Central memory CD4-positive, alpha-beta T cell (primary cell): ENCODE measurements around the gene PEAK1.
"Not testable (repeated sequence)": the region's sequence is repeated elsewhere in the genome, so short reads cannot be mapped to it uniquely, and the experiment has no call there.

Experiments
- DNase-seq: peaks from one replicate; pipeline ENCODE4 v3.0.0; 2022

The PEAK1 gene

DNA sequence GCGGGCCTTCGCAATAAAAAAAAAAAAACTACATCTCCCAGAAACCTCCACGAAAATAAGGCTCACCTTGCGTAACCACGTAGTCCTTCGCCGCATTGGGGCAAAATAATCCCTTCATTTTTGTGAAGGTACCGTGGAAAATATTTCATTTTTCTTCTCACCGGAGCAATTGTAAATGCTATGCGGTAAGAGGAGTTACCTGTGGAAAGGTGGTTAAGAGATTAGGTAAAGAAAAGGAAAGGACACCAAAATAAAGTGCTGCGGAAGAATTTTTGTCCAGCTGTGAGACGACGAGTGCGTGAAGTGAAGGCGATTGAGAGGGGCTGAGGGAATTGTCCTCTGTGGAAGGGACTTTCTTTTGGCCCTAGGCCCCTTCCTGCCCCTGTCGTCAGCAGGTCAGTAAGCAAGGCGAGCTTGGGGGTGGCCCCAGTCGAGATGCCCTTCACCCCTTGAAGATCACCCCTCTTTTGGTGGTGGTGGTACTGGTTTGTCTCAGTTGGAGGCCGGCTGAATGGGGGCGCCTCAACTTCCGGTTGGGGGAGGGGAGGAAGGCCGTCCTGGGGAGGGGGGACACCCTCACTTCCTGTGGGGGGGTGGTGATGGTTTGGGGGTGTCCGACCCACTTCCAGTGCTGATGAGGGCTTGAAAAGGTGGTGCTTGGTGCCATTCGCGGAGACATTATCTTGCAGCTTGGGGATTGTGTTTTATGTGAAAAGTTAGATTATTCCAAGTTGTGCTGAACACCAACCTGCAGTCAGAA, 886 bp upstream of the PEAK1 start, which contains the start of gene HMG20A:
TSS of gene HMG20A (plus strand) at position 279 of the 760 bp plus-strand sequence. CDS start 37,520 bp downstream, outside the sequence.
- no peak for DNase-seq

DNA sequence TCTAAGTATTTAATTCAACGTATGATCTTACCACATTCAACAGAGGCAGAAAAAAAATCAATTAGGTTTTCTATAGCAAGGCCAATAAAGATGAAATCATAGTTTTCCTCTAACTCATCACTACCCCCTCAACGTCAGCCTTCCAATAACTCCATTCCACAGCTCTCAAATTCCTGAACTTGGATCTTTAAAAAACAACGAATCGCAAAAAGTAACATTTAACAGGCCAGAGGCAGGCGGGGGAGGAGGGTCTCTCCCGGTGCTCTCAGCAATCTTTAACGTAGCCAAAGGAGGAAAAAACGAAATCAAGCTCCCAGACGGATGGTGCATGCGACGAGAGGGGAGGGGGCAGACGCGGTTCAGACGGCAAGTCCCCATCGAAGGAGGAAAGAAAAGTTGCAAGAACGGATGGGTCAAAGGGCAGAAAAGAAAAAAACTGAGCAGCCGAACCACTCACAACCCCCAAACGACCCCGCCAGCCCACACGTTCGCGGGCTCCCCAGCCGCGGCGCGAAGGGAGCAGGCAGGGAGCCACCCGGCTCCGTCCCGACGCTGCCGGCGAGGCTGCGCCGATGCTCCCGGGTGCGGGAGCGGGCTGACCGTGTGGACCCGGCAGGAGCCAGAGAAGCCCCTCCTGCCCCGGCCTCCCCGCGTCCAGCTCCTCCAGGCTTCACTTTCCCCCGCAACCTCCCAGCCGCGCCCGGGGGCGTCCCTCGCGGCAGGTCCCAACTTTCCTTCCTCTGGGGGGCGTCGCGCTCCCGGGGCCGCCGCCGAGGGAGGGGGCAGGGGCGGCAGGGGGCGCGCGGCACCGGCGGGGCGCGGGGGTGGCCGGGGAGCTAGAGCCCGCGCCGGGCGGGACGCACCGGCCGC, 703 bp downstream of the PEAK1 start:
- DNase-seq = peak; percentile 12

DNA sequence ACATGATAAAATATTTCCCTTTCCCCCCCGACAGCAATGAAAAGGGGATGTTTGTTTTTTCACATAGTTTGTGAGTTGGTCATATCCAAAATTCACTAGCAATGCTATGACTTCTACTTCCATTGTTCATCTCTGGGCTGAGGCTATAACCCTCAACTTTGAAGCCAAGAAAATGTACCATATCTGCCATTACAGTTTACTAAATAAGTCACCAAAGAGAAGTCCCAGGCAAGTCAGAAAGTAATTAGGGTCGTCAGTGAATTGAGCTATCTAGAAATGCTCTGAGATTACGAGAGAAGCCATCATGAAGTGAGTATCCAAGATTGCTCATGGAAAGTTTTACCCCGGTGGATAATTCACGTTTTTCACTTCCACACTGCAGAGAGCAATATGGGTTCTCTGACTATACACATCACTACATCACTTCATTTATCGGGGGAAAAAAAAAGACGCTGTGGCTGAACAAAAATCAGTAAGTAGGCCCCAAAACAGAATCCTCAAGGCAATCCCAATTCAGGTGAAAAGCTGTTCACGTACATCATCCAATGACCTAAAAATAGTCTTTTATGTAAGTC, 1.4 kb downstream of the PEAK1 start:
- DNase-seq = no peak

DNA sequence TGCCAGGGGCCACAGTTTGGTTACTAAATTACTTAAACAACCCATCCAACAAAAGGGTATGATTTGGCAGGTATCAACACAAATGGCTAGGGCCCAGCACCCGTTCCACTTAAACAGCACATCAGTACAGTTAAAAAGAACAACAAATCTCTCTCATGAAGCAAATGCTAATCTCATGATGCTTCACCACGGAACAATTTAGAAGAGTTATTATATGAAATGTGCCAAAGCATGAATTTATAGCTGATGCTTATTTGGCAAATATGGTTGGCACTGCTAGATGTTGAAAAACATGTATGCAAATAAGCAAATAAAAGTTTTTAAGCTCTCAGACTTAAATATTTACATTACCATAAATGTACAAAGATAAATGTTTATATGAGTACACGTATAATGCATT, 2.3 kb downstream of the PEAK1 start:
- DNase-seq = no peak

DNA sequence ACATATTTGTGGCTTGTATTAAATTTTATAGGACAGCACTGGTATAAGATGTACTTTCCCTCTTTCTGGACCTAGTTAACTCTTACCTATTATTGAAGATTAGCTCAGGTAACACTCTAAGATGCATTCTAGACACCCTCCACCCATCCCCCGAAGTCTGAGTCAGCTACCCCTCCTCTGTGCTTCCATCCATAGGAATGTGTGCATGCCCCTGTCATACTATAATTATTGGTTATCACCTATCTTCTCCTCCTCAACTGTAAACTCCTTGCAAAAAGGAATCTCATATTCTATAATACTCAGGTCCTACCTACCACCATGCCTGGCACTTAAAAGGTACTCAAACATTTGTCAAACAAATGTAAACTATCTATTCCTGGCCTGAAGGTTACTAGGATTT, 3.0 kb downstream of the PEAK1 start:
- no peak for DNase-seq

DNA sequence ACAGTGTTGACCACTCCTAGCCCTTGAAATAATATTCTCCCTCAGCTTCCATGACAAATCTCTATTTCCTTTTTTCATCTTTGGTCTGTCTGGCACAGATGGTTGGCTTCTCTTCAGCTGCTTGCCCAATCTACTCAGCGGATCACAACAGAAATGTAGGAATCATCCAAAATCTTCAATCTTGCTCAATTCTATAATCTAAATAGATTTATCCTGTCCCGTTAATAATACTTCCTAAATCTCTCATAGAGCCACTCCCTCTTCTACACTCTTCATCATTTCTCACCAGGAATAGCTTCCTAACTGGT, 3.8 kb downstream of the PEAK1 start:
- no peak for DNase-seq

DNA sequence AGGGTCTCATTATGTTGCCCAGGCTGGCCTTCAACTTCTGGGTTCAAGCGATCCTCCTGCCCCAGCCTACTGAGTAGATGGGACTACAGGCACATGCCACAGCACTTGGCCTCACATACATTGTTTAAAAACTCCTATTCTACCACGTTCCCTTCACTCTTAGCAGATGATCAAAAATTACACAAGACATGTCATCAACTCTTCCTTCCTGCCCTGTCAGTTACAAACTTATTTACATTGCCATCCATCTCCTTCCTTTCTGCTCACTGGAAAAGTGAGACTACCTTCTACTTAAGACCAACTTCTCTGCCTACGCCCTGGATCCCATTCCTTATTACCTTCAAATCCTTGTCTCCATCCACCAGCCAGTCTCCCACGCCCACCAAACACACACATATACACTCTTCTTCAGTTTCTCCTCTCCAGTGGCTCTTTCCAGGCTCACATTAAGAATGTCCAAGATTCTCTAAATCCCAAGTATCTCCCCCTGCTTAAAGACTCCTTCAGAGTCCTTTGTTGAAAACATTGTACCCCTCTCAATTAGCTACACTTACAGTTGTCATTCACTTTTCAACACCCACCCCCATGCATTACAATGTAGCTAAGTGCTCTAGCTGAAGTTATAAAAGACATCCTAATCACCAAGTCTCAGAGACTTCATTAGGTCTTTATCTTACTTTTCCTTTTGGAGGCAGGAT, 4.3 kb downstream of the PEAK1 start:
- no peak for DNase-seq

DNA sequence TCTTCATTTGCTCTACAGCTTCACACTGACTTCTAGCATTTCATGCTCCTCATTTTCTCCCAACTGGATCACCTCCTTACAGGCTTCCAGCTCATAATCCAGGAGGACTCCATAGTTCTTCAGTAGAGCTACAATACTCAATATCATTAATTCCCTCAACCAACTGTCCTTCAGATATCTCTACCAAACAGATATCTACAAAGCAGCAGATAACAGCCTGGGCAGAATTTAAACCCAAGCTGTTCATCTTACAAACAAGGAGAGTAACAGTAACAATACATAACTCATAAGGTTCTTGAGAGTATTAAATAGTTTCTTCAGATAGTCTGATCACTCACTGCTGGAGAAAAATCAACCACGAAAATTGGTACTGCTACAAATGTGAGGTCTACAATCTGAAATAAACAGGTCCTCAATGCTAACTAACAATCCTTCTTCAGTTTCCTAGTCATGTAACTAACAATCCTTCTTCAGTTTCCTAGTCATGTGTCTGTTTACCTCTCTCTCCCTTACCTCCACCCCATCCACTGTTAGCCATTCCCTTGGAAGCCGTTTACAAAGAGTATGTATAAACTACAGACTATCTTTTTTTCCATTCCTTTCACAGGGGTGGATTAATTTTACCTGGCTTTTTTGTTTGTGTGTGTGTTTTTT, 5.0 kb downstream of the PEAK1 start:
- no peak for DNase-seq

DNA sequence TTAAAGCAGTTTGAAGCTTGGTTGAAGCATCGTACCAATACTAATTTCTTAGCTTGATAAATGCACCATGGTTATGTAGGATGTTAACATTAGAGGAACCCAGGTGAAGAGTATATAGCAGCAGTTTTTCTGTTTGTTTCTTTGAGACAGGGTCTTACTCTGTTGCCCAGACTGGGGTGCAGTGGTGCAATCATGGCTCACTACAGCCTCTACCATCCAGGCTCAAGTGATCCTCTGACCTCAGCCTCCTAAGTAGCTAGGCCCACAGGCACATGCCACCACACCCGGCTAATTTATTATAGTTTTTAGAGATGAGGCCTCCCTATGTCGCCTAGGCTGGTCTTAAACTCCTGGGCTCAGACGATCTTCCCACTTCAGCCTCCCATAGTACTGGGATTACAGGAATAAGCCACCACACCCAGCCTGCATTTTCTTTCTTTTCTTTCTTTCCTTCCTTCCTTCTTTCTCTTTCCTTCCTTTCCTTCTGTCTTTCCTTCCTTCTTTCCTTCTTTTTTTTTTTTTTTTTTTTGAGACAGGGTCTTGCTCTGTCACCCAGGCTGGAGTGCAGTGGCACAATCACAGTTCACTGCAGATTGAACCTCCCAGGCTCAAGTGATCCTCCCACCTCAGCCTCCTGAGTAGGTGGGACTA, 6.1 kb downstream of the PEAK1 start:
- DNase-seq = no peak

DNA sequence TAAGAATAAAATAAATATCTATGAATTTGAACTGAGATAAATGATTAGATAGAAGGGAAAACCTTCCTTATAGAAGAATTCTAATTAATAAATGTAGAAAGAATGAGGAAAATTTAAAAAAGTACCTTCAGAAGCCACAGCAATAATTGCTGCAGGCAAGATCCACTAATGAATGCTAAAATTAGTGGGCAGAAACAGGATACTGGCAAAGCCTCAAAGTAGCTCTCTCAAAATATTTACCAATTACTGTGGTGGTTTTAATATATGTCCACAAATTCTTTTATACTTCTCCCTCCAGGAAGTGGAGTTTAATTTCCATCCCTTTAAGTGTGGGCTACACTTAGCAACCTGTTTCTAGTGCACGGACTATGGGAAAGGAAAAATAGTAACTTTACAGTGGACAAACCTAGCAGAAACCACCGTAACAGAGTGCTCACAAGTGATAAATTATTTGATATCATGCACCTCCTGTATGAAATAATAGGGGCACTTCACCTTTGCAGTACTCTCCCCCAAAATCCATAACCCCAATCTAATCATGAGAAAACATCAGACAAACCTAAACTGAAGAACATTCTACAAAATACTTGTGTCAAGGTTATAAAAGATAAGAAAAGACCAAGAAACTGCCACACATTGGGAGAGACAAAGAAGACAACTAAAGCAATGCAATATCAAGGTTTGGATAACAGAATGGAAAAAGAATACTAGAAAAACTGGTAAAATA, 6.8 kb downstream of the PEAK1 start:
- no peak for DNase-seq

DNA sequence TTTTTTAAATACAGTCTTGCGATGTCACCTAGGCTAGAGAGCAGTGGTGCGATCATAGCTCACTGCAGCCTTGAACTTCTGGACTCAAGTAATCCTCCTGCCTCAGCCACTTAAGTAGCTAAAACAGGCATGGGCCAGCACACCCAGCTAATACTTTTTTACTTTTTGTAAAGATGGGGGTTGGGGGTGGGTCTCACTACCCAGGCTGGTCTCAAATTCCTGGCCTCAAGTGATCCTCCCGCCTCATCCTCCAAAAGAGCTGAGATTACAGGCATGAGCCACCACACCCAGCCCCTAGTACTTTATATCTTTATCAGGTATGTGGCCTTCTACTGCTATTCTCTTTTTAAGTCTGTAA, 8.3 kb downstream of the PEAK1 start:
- no peak for DNase-seq

DNA sequence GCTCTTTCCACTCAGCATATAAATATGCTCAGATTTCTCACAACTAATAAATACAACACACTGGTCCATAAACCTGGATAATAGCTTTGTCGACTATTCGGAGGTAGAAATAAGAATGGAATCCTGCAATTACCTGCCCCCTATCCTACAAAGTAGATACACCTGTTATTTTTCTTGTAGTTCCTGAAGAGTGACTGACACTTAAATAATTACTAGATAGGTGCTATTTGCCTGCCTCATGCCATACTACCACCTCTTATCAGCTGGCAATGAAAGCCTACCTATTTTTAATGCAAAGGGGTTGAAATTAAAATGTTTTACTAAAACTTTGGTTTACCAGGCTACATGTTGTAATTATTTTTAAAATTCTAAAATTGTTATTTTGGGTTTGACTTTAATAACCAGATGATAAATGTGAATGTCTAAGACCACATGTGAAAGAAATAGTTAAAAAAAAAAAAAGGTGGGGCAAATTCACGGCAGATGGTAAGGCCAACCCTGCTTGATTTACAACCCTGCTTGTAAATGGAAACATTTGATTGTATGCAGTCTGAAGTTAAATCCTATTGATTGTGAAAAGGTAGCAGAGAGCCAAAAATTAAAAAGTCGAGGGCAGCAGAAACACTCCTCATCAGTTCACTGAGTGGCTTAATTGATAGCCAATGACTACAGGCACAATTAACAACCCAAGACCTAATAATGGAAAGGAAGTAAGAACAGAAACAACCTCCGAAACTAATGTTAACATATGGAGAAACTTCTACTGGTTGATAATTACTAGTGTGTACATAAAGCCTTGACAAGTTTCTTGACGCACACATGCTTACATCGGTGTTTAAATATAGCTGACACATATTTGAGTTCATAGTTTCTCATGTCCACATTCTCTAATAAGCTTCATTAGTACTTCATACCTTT, 8.9 kb downstream of the PEAK1 start:
- no peak for DNase-seq

DNA sequence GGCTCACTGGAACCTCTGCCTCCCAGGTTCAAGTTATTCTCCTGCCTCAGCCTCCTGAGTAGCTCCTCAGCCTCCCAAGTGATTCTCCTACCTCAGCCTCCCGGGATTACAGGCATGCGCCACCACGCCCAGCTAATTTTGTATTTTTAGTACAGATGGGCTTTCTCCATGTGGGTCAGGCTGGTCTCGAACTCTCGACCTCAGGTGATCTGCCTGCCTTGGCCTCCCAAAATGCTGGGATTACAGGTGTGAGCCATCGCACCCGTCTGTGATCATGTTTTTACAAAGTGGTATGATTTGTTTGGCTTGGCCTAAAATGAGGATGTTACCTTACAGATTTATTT, 9.8 kb downstream of the PEAK1 start:
- DNase-seq = not testable (repeated sequence)

DNA sequence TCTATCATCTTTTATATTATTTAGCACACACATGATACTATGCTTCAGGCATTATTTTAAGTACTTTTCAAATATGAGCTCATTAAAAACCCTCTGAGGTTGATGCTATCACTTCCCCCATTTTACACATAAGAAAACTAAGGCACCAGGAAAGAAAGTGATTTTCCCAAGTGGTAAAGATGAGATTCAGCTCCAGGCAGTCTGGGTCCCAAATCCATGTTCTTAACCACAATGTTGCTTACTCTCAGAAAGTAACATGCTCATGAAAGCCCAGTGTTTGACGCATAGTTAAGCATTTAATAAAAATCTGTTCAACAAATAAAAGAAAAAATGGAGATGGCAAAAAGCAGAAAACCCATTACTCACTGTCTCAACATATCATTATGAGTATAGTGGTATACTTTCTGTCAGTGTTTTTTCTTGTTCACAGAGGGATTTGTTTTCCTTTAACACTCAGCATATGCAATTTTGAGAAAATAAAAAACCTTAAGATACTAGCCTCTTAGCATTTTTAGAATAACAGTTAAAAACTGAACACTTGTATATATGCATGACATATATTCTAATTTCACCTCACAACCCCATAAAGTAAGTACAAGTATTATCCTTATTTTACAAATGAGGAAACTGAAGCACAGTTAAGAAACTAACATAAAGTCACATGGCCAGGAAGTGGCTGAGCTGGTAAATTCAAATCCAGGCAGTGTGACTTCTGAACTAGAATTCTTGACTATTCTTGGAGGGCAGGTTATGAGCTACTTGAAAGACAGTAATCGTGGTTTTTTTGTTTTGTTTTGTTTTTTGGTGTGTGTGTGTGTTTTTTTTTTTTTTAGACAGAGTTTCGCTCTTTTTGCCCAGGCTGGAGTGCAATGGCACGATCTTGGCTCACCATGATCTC, 10.4 kb downstream of the PEAK1 start:
- DNase-seq = peak; percentile 21

DNA sequence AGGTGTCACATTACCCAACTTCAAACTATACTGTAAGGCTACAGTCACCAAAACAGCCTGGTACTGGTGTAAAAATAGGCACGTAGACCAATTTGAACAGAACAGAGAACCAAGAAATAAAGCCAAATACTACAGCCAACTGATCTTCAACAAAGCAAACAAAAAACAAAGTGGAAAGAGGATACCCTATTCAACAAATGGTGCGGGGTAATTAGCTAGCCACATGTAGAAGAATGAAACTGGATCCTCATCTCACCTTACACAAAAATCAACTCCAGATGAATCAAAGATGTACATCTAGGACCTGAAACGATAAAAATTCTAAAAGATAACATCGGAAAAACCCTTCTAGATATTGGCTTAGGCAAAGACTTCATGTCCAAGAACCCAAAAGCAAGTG, 13.1 kb downstream of the PEAK1 start:
- DNase-seq = no peak

DNA sequence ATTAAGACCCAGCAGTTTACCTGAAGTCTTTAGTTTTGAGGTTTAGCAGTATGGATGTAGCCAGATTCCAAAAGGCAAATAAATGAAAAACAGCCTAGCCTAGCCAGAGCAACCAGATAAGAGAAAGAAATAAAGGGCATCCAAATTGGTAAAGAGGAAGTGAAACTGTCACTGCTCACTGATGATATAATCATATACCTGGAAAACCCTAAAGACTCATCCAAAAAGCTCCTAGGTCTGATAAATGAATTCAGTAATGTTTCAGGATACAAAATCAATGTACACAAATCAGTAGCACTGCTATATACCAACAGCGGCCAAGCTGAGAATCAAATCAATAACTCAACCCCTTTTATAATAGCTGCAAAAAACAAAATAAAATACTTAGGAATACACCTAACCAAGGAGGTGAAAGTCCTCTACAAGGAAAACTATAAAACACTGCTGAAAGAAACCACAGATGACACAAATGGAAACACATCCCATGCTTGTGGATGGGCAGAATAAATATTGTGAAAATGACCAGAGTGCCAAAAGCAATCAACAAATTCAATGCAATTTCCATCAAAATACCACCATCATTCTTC, 13.6 kb downstream of the PEAK1 start:
- DNase-seq = not testable (repeated sequence)

DNA sequence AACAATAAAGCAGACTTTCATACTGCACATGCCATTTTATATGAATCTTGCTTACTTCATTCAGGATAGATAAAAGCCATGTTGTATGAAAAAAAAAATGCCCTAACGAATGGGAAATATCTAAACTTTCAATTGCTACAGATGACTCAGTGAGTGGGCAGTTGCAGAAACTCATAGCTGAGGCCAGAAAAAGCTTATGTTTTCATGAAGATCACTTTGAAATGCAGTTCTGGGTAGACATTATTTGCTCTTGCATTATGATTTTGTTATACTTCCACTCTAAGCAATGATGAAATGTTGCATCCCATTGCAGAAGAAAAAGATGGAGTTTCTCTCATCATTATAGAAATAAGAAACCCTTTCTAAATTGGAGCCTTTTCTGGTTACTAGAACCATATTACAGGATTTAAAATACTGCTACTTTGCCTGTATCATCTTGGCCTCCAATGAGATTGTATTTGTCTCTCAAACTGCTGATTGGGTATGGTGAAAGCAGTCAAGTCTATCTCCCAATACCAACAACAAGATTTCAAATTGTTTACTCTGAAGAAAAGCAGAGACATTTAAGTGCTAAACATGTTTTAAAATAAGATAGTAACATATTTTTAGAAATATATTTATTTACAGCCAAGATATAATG, 17.0 kb downstream of the PEAK1 start:
- no peak for DNase-seq

DNA sequence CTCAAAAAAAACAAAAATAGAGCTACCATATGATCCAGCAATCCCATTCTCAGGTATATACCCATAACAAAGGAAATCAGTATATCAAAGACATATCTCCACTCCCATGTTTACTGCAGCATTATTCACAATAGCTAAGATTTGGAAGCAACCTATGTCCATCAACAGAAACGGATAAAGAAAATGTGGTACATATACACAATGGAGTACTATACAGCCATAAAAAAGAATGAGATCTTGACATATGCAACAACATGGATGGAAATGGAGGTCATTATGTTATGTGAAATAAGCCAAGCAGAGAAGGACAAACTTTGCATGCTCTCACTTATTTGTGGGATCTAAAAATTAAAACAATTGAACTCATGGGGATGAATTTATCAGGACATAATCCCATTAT, 19.6 kb downstream of the PEAK1 start:
- no peak for DNase-seq

DNA sequence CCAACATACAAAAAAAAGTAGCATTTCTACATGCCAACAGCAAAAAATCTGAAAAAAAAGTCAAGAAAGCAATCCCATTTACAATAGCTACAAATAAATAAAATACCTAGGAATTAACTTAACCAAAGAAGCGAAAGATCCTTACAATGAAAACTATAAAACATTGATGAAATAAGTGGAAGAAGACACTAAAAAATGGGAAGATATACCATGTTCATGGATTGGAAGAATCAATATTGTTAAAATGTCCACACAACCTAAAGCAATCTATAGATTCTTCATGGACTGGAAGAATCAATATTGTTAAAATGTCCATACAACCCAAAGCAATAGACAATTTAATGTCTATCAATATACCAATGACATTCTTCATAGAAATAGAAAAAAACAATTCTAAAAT, 21.0 kb downstream of the PEAK1 start:
- no peak for DNase-seq
